GM21717 (cell line): ENCODE data around the gene GPR155.

Experiments
- ATAC-seq: cut with Tn5 transposase; IDR thresholded peaks from one replicate; pipeline ENCODE4 v1.9.1; 2021; ENCODE audit warnings: mild to moderate bottlenecking, moderate library complexity; ENCODE audit not compliant: unreplicated experiment

The GPR155 gene, protein sequence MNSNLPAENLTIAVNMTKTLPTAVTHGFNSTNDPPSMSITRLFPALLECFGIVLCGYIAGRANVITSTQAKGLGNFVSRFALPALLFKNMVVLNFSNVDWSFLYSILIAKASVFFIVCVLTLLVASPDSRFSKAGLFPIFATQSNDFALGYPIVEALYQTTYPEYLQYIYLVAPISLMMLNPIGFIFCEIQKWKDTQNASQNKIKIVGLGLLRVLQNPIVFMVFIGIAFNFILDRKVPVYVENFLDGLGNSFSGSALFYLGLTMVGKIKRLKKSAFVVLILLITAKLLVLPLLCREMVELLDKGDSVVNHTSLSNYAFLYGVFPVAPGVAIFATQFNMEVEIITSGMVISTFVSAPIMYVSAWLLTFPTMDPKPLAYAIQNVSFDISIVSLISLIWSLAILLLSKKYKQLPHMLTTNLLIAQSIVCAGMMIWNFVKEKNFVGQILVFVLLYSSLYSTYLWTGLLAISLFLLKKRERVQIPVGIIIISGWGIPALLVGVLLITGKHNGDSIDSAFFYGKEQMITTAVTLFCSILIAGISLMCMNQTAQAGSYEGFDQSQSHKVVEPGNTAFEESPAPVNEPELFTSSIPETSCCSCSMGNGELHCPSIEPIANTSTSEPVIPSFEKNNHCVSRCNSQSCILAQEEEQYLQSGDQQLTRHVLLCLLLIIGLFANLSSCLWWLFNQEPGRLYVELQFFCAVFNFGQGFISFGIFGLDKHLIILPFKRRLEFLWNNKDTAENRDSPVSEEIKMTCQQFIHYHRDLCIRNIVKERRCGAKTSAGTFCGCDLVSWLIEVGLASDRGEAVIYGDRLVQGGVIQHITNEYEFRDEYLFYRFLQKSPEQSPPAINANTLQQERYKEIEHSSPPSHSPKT

DNA sequence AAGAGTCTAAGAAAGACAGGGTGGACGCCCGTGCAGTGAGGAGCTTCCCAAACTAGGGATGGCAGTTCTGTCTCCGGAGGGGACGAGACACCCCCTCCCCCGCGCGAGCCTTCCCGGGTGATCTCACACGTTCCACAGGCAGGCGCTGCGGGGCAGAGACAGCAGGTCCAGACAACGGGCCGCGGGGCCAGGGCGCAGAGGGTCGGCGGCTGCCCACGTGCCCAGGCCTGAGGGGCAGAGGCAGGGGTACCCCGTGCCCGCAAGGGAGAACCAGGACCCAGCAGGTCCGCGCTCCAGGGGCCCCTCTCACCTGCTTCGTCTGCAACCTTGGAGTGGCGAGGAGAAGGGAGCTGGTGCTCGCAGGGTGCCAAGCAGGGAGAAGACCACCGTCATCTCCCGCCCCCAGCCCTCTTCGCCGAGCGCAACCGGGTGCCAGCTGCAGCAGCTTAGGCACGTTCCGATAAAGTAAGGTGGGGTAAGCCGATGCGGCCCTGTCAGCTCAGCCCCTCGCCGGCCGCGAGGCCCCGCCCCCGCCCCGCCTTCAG, at the start of gene GPR155:
TSS of gene GPR155 (minus strand) at position 467 of the 545 bp plus-strand sequence. CDS start 5,073 bp downstream, outside the sequence.
- peak; percentile 62 for ATAC-seq

DNA sequence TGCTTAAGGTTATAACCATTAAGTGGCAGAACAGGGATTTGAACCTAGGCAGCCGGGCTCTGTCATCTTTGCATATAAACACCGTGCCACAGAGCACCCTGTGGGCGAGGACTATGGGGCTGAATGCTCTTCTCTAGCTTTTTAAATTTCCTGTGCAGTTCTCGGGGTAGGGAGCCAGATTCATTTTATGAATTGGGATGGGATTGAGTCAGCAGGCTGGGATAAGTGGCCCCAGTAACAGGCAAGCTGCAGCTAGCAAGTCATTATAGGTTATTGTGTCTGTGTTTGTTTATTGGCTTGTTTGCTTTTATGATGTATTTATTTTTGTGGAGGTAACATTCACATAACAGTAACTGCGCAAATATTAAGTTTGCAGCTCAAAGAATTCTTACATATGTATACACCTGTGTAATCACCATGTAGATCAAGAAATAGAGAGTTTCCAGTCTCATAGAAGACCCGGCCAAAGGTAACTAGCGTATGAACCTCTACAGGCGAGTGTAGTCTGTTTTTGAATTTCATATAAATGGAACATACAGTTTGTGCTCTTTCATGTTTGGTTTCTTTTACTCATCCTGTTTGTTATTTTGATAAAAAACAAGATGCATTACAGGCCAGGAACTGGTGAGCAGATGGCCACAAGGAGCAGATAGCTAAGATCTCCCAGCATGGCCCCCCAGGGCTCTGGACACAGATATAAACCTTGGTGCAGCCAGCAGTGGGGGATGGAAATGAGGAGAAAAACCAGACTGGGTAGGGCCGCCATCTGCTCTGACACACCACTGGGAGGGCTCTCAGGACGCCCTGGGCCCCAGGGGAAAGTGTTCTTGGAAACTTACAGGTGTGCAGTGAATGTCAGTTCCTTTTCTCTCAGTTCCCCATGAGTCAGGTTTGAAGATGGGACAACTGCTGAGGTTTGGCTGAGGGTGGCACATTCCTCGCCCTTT, 49.2 kb upstream of the GPR155 start:
- no peak for ATAC-seq

DNA sequence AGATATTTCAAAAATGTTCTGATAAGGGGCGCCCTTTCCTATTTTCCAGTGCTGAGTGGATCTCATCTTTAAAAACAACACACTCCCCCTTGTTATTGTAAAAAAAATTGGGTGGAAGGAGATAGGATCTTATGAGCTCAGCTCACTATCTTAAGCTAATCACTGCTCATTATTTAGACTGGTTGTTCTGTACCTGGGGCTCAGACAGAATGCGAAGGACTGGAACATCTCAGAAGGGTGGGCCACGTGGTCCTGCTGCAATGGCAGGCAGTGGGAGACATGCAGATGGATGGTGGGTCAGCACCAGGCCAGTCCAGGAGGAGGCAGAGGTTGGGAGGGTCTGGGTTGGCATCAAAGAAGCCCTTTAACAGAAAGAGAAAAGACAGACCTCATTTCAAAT, 48.3 kb upstream of the GPR155 start:
- no peak for ATAC-seq

DNA sequence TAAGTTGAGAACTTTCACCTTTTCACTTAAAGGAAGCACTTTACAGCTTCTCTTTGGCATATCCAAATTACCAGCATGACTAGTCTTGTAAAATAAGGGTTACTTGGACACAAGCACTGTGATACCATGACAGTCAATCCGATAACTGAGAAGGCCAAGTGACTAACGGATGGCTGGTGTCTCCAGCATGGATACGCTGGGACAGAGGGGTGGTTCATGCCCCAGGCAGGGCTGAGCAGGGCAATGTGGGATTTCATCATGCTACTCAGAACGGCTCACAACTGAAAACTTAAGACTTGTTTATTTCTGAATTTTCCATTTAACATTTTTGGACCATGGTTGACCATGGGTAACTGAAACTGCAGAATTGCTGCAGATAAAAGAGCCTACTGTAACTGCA, 43.1 kb upstream of the GPR155 start:
- ATAC-seq: no peak

DNA sequence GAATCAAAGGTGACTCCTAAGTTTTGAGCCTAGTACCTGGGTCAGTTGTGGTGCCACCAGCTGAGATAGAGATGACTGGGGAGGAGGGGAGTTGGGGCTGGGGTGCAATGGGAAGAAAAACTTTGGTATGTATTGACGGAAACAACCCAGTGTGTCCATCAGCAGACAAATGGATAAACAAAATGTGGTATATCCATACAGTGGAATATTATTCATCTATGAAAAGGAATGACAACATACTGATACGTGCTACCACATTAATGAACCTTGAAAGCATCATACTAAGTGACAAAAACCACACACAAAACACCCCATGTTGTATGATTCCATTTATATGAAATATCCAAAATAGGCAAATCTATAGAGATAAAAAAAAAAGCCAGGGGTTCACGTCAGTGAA, 41.1 kb upstream of the GPR155 start:
- no peak for ATAC-seq

DNA sequence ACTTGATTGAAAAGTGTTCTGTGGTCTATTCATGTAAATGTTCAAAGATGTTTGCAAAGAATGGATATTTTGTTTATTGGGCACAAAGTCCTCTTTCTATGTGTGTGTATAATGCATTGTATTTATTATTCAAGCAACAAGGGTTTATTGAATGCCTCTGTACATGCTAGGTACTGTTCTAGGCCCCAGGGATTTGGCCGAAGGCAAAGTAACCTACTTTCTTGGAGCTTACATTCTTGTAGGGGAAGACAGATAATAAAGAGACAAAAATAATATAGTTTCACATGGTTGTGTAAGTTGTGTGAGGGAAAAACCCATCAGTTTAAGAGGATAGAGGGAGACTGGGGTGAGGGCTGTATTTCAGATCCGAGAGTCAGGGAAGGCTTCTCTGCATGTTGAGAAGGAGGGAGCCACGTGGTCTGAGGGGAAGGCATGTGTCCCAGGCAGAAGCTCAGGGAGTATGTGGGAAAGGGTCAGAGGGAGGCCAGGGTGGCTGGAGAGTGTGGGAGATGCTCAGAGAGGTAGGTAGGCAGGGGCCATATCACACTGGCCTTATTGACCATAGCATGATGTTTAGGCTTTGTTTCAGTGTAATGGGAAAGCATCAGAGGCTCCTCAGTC, 40.4 kb upstream of the GPR155 start:
- no peak for ATAC-seq

DNA sequence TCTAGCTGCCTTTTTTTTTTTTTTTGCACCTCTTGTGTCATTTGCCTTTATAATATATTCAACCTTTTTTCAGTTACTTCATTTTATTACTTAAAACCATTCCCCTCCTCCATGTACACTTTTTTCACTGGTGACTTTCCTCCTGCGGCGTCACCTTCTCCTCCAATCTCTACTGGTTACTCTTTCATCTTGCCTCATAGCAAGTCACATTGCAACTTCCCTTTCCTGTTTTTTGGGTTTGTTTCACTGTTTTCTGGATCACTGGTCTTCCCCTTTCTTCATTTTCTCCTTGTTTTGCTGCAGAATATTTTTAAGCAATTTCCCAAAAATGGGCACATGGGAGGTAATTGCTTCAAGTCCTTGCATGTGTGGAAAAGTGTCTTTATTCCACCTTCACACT, 37.7 kb upstream of the GPR155 start:
- no peak for ATAC-seq

DNA sequence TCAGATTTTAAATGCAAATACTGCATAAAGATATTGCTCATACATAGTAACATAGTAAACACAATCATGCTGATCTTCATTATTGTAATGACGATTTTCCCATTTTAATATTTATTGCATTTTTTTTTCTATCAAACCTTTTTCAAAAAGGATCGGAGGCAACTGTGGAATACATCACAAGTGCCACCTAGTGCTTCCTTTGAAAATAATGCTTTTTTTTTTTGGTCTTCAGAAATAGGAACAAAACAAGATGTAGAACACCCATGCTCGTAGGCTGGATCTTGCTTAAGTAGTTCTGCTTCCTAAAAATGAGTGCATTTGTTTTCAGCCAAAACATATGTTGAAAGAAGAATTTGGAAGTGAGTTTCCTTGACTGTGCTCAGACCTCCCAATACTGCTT, 35.7 kb upstream of the GPR155 start:
- no peak for ATAC-seq

DNA sequence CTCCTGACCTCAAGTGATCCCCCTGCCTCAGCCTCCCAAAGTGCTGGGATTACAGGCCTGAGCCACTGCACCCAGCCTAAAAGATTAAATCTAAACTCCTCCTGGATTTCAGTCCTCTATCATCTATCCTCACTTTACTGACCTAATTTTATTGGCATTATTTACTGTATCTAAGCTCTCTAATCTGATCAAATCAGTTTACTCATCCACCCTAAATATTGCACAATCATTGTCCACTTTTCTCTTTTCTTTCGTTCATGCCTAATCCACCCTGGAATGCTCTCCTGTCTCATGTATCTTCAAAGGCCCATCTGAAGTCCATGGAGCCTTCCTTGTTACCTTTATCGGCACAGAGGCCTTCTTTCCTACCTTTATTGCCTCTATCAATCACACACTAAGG, 31.6 kb upstream of the GPR155 start:
- no peak for ATAC-seq

DNA sequence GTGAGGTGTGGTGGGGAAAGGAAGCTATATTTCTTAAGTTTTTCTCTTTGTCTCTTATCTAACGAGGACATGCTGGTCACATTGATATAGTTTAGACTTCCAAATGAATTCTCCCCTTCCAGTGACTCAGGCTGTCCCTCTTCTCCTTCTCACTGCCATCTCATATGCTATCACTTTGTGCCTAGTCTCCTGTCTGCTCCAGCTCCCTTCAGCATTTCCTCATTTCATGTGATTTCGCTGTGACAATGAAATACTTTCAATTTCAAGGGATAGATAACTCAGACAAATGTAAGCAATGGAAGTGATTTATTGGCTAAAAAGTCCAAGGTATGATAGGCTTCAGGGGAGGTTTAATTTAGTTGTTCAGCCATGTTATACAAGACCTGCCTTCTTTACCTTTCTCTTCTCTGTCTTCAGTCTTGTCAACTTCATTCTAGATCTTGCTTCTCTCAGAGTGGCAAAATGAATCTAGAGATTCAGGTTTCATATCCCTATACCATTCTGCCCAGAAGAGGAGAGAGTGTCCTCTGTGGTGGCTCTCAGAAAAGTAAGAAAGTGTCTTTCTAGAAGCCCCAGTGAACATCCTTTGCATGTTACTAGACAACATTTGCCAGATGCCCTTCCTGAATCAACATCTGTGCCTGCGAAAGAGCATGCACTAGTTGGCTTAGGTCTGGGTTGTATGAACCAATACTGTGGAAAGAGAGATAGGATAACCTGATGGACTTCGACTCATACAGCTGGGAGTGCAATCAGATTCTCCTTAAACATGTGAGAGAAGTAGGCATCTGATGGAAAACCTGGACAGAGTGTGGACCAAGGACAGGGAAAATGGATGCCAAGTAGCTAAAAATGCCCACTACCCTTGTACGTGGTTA, 29.9 kb upstream of the GPR155 start:
- peak; percentile 45 for ATAC-seq

DNA sequence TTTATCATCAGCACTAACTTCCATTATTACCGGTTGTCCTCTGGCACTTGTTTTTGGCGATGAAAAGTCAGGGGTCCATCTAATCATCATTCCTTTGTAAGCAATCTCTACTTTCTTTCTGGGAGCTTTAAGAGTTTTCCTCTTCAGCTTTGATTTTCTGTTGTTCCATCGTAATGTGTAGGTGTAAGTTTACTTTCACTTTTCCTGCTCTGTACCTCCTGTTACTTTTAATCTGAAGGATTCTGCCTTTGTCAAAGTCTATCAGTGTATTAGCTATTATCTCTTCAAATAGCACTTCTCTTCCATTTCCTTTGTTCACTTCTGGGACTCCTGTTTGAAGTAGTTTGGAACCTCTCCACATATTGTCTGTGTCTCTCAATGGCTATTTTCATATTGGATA, 25.5 kb upstream of the GPR155 start:
- ATAC-seq: no peak

DNA sequence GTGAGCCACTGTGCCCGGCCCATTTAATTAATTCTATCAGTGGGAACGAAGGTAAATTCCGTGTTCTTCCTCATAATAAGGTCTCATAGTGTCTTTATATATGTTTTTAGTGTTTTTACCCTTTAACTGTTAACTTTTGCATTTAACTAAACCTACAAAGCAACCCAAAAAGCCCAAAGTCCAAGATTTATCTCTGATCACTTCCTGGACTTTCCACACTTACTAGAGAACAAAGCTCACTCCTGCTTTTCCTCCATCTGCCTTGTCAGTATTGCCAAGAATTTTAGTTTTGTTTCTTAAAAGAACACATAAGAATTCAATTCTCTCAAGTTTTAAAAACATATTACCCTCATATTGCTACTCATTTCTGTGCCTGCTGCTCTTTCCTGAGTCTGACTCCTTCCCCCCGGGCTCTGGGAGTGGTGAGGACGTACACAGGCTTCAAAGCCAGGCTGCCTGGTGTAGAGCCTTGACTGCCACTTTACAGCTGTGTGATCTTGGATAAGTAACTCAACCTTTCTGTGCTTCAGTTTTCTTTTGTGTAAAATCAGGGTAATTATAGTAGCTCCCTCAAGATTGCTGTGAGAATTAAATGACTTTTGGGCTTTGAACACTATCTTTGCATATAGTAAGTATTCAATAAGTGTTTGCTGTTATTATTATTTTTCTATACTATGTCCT, 24.9 kb upstream of the GPR155 start:
- ATAC-seq: no peak

DNA sequence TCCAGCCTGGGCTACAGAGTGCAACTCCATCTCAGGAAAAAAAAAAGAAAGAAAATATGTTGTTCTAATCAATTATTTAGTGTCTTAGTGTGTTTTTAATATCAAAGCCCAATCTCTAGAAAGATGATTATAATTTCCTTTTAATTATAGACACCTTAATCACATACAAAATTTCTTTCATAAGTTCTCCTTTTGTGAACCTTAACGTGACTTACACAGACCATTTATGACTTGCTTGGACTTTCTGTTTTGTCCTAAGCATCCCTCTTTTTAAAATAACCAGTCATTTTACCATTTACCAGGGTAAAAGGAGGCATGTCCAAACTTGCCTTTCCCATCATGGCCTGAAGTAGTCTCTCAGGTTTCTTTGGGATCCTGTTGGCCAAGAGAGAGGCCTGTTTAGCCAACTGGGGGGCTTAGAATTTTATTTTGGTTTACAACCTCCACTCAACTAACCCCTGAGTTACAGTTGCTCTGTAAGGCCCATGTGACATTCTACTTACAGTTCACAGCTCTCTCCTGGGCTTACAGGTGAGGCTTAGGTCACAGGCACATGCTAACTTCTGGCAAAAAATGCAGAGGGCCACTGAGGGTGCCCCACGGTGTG, 23.9 kb upstream of the GPR155 start:
- no peak for ATAC-seq

DNA sequence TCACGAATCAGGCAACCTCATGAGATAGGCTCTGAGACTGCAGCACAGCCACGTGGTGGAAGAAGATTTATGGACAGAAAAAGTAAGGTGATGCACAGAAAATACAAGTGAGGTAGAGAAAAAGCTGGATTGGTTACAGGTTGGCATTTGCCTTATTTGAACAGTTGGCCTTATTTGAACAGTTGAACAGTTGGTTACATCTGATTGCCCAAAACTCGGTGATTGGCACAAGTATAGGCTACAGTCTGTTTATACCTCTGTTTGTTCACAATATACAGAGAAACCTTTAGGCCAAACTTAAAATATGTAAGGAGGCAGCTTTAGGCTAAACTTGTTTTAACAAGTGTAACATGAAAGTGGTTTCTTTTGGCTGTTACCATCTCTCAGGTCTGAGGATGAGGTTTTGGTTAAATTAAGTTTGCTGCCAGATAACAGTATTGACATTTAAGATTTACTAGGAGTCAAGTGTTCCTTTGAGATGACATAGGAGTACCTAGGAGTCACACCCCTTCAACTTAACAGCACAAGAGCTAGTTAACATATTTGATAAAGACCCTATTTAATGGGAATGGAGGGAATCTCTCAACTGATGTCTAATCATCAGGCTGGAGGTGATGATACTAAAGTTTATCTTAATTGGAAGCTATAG, 16.5 kb upstream of the GPR155 start:
- ATAC-seq: no peak

DNA sequence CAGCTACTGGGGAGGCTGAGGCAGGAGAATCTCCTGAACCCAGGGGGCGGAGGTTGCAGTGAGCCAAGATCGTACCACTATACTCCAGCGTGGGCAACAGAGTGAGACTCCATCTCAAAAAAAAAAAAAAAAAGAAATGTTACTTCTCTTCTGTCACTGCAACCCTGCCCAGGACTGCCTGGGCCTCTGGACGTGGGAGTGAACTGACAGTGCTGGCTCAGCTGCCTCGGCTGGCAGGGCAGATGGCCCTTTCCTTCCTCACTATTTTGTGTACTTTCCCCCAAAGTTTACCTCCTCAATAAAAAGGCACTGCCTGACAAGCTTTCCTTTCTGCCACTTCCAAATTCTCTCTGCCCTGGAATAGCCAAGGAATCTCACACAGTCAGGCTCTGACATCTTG, 12.5 kb upstream of the GPR155 start:
- ATAC-seq: no peak

DNA sequence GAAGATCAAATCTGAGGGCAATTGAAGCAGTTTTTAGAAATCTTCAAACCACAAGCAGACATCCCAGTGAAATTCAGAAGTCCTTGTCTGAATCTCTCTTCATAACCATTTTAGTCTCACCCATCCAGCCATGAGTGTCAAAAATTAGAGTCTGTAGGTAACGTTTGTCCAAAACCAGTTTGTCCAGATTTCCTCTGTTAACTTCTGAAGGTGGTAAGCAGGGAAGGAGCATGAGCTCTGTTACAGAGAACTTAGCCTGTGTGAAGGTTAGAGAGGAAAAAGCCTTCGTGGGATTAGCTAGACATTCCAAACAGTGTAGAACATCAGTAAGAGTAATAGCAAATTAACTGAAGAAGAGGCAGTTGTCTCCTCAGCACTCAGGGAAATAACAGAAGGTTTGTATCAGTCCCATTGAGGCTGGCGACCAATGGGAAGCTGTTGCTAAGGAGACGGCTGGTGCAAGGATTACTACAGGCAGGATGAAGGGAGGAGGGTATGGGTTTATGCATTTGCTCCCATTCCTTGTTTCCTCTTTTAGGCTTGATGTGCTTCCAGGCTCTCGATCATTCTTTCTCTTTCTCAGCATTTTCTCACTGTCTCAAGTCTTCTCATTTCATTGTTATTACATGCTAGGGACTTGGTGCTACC, 8.7 kb upstream of the GPR155 start:
- no peak for ATAC-seq
